ENCODE results near the gene ZP2.

DNA sequence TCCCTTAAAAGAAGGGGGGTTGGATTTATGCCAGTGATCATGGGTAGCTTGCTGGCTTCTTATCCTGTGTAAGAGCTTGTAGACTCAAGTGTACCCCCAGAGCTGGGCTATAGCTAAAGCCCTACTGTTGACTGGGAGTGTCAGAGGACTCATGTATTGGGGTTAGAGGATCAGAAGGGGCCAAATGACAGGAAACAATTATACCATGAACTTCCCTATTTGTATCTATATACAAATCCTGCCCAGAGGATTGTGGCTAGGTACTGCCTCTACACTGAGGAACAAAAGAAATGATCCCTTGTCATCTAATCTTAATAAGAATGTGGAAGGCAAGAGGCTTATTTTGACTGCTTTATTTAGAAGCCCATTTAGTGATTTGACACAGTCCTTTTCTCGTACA, 14.3 kb downstream of the ZP2 start:
- TF ChIP-seq POLR2A (IDR thresholded peaks at IDR 0.05), result no peak
- TF ChIP-seq, protein P1, sequence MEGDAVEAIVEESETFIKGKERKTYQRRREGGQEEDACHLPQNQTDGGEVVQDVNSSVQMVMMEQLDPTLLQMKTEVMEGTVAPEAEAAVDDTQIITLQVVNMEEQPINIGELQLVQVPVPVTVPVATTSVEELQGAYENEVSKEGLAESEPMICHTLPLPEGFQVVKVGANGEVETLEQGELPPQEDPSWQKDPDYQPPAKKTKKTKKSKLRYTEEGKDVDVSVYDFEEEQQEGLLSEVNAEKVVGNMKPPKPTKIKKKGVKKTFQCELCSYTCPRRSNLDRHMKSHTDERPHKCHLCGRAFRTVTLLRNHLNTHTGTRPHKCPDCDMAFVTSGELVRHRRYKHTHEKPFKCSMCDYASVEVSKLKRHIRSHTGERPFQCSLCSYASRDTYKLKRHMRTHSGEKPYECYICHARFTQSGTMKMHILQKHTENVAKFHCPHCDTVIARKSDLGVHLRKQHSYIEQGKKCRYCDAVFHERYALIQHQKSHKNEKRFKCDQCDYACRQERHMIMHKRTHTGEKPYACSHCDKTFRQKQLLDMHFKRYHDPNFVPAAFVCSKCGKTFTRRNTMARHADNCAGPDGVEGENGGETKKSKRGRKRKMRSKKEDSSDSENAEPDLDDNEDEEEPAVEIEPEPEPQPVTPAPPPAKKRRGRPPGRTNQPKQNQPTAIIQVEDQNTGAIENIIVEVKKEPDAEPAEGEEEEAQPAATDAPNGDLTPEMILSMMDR (IDR thresholded peaks at IDR 0.05), result no peak
